Skin epidermis (tissue), 12 donors: ENCODE results near the gene FBLN1.
A peak's percentile ranks its signal among the peaks of the same experiment; 100 is the strongest.
"Not testable (repeated sequence)": the region's sequence is repeated elsewhere in the genome, so short reads cannot be mapped to it uniquely, and the experiment has no call there.

Experiments
- H3K27ac ChIP-seq, 21 experiments: fragments of 200-600 bp; sonication (generic) in 11 of 21; one replicate each; pipeline ENCODE4 v1.5.0; 2020; ENCODE audit warnings: mild to moderate bottlenecking in 3 of 21, inconsistent platforms in 2 of 21, moderate library complexity in 2 of 21
- H3K4me3 ChIP-seq, 7 experiments: fragments of 200-600 bp; sonication (generic) in 2 of 7; one replicate each; pipeline ENCODE4 v1.5.0; 2020; ENCODE audit warnings: inconsistent platforms in 2 of 7, mild to moderate bottlenecking in 2 of 7, moderate library complexity in 1 of 7

FBLN1 gene

DNA sequence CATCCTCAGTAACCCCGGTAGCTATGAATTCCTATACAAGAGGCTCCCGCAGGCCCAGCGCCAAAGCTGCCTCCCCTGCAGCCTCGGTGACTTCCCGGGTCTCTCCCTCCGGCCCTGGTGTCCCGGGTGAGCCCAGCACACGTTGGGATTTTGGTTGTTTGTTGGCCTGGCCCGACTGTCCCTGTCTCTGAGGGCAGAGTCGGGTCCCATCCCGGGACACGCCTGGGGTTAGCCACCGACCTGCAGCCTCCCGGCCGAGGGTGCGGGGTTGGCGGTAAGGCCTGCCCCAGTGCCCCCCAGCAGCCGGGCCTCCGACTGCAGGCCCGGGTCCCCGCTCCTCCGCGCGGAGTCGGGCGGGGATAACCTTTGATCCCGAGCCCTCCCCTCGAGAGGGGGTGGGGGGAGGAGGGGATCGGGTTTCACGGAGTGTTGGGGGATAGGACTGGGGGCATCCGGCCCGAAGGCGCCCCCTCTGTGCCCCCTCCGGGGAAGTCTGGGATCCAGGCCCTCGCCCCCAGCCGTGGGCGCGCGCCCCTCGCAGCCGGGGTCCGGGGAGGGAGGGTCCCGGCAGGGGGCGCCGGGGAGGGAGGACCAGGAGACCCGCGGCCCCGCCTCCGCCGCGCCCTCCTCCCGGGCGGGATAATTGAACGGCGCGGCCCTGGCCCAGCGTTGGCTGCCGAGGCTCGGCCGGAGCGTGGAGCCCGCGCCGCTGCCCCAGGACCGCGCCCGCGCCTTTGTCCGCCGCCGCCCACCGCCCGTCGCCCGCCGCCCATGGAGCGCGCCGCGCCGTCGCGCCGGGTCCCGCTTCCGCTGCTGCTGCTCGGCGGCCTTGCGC is at the start of gene FBLN1:
Gene FBLN1 (plus strand): TSS at position 669 of the 835 bp plus-strand sequence. CDS start 103 bp downstream, at position 772.
- H3K27ac ChIP-seq = peak within 1 kb of the TSS in 20 of 21 experiments; percentile 46 to 86 (median 76)
- peak within 1 kb of the TSS; percentile 44 to 58 (median 52) for H3K4me3 ChIP-seq

DNA sequence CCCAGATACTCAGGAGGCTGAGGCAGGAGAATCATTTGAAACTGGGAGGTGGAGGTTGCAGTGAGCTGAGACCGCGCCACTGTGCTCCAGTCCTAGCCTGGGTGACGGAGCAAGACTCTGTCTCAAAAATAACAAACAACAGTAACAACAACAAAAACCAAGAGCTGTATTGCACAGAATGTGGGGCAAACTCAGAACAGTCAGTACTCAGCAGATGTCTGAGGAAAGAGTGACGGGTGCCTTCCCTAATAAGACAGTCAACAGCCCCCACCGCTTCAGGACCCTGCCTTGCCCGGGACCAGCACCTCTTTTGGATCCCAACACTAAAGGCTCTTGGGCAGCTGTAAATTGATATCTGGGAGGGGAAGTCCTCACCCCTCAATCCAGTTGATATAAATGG is 48.9 kb upstream of the FBLN1 start:
- peak overlapping the region in 17 of 21 experiments; percentile 25 to 85 (median 62) for H3K27ac ChIP-seq
- H3K4me3 ChIP-seq = no peak overlapping the region

DNA sequence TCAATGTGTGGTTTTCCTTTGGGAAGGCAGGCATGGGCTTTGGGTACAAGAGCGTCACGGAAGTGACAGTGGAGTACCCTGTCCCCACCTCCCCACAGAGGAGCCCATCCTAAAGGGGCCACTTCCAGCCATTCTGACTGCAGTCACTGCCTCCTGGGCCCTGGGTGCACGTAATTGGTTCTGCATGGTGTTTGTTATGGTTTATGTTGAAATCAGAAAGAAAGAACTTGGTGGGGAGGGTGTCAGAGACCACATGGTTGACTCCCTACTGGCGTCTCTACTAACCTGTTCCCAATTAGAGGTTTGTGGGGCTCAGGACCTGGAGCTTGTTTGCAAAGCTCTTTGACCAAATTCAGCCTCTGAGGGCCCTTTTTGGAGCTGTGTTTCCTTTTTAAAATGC is 48.4 kb upstream of the FBLN1 start:
- H3K4me3 ChIP-seq = no peak overlapping the region
- H3K27ac ChIP-seq = peak overlapping the region in 14 of 21 experiments; percentile 25 to 85 (median 66)

DNA sequence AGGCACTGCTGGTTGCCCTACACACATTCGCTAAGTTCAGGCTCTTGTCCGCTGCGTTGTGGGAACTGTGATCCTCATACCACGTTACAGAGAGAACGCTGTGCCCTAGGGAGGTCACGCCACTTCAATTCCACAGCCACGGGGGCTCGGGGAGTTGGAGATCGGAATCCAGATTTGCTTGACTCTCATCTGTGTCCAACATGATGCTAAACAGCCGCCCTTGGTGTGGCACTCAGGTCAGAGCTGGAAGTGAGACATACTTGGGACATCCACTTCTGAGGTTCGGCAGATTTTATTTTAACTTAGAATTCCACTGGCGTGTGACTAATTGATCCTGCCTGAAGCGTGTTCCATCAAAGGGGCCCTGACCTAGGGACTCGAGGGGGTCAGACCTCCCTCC is 47.5 kb upstream of the FBLN1 start:
- Histone ChIP-seq H3K4me3 (no peak overlapping the region), H3K27ac (peak overlapping the region in 11 of 21 experiments; percentile 1 to 73 (median 36))

DNA sequence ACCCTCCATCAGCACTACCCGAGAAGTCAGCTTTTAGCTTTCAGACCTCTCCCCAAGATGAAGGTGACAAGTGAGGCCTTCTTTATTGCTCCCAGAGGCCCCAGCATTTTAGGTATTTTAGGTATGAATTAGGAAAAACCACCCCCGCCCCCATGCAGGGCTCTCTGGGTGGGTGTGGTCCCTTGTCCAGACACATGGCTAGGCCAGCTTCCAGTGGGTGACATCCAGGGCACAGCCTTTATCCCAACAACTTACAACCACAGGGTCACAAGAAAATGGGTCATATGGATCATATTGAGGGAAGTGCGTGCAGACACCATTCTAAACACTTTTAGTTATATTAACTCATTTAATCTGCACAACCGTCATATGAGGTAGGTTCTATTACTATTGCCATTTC is 47.1 kb upstream of the FBLN1 start:
- Histone ChIP-seq H3K27ac (peak overlapping the region in 10 of 21 experiments; percentile 6 to 71 (median 33)), H3K4me3 (no peak overlapping the region)

DNA sequence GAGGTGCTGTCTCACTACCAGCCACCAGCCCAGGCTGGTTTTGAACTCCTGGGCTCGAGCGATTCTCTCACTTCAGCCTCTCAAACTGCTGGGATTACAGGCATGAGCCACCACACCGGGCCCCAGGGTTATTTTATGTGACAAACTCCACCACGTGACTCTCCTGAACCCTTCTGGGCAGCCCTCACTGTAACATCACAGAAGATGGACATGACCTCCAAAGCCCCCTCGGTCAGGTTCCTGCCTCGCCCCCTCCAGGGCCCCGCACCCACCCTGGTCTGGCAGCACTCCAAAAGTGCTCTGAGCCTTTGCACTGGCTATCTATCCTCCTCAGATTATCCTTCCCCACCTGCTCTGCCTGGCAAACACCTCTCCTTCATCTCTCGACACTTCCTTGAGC is 45.9 kb upstream of the FBLN1 start:
- Histone ChIP-seq H3K27ac (no peak overlapping the region), H3K4me3 (no peak overlapping the region)

DNA sequence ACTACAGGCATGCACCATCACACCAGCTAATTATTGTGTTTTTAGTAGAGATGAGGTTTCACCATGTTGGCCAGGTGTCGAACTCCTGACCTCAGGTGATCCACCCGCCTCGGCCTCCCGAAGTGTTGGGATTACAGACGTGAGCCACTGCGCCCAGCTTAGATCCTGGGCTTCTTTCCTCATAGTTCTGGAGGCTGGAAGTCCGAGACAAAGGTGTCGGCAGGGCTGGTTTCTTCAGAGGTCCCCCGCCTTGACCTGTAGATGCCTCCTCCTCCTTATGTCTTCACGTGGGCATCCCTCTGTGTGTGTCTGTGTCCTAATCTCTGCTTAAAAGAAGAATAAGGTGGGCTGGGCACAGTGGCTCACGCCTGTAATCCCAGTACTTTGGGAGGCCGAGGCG is 44.2 kb upstream of the FBLN1 start:
- Histone ChIP-seq H3K4me3 (no peak overlapping the region), H3K27ac (peak overlapping the region in 1 of 21 experiments; percentile 67)

DNA sequence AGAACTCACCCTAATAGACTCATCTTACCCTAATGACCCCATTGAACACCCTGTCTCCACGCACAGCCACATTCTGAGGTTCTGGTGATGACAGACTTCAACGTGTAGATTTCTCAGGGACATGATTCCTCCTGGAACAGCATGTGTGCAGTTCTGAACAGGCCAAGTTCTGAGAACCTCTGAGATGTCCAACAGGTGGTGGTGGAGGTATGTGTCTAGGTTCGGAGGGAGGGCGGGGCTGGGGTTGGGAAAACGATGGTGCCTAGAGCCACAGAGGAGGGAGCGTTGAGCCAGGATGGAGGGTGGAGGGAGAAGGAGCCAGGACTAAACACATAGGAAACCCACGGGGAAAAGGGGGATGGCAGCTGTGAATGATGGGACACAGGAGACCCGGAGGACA is 43.4 kb upstream of the FBLN1 start:
- Histone ChIP-seq H3K4me3 (no peak overlapping the region), H3K27ac (peak overlapping the region in 6 of 21 experiments; percentile 22 to 67 (median 58))

- no peak overlapping the region for H3K4me3 ChIP-seq
- H3K27ac ChIP-seq = peak overlapping the region in 10 of 21 experiments; percentile 4 to 69 (median 53)
Measured at GRCh38 chr22:45460288-45461109, 42.2 kb upstream of the FBLN1 start.

- Histone ChIP-seq H3K4me3 (no peak overlapping the region), H3K27ac (peak overlapping the region in 2 of 21 experiments; percentile 11 to 26)
Measured at GRCh38 chr22:45462034-45462655, 40.5 kb upstream of the FBLN1 start.

GRCh38 chr22:45463691-45464090 is 39.0 kb upstream of the FBLN1 start:
- not testable (repeated sequence) for H3K27ac ChIP-seq

GRCh38 chr22:45465633-45466032 is 37.0 kb upstream of the FBLN1 start:
- Histone ChIP-seq H3K4me3 (no peak overlapping the region), H3K27ac (no peak overlapping the region)

More at GRCh38 chr22:45463691-45464090, 39.0 kb upstream of the FBLN1 start:
- H3K4me3 ChIP-seq = not testable (repeated sequence)

DNA sequence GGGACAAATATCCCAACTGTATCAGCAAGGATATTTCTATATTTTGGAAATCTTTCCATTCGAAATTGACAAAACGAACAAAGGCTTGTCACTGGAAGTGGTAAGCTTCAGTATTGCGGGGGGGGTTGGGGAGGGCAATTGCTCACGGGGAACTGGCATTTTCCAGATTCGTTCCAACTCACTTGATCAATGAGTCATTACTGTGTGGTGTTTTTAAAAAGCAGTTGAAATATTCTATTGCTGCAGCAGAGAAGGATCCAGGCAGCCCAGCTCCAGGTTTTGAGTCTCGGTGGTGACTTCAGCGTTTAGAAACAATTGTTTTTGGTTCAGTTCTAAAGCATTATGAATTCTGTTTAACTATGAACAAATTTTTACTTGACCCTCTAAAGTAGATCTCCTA is 33.8 kb upstream of the FBLN1 start:
- peak overlapping the region in 14 of 21 experiments; percentile 6 to 88 (median 53) for H3K27ac ChIP-seq
- H3K4me3 ChIP-seq = no peak overlapping the region

GRCh38 chr22:45469281-45470073 is 33.2 kb upstream of the FBLN1 start:
- H3K27ac ChIP-seq = peak overlapping the region in 20 of 21 experiments; percentile 0 to 88 (median 55)

DNA sequence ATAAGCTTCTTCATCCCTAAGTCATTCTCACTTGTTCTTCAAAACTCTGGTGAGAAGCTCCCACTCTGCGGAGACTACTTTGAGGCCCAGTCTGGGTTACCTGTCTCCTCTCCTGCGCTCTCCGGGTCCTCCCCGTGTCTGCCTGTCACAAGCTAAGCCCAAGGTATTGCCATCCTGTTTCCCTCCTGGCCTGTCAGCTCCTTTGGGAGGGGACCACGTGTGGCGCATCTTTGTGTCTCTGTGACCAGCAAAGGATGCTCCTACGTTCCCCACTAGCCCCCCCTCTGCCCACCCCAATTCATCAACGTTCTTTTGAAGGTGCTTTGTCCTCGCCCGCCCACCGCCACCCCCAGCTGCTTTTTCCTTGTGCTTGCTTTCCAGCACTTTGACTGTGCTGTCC is 31.8 kb upstream of the FBLN1 start:
- H3K4me3 ChIP-seq = no peak overlapping the region
- peak overlapping the region in 9 of 21 experiments; percentile 2 to 88 (median 58) for H3K27ac ChIP-seq

More at GRCh38 chr22:45469281-45470073, 33.2 kb upstream of the FBLN1 start:
- no peak overlapping the region for H3K4me3 ChIP-seq

DNA sequence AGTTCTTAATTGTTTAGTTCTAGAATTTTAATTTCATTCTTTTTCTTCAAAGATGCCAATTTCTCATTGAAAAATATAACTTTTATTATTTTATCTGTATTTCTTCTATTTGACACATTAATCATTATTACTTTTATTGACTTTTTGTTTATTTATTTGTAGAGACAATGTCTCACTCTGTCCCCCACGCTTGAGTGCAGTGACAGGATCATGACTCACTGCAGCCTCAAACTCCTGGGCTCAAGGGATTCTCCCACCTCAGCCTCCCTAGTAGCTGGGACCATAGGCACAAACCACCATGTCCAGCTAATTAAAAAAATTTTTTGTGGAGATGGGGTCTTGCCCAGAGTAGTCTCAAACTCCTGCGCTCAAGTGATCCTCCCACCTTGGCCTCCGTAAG is 30.3 kb upstream of the FBLN1 start:
- Histone ChIP-seq H3K4me3 (no peak overlapping the region), H3K27ac (peak overlapping the region in 2 of 21 experiments; percentile 1 to 88)

GRCh38 chr22:45473626-45474237 is 29.0 kb upstream of the FBLN1 start:
- H3K27ac ChIP-seq = peak overlapping the region in 5 of 21 experiments; percentile 5 to 88 (median 34)

DNA sequence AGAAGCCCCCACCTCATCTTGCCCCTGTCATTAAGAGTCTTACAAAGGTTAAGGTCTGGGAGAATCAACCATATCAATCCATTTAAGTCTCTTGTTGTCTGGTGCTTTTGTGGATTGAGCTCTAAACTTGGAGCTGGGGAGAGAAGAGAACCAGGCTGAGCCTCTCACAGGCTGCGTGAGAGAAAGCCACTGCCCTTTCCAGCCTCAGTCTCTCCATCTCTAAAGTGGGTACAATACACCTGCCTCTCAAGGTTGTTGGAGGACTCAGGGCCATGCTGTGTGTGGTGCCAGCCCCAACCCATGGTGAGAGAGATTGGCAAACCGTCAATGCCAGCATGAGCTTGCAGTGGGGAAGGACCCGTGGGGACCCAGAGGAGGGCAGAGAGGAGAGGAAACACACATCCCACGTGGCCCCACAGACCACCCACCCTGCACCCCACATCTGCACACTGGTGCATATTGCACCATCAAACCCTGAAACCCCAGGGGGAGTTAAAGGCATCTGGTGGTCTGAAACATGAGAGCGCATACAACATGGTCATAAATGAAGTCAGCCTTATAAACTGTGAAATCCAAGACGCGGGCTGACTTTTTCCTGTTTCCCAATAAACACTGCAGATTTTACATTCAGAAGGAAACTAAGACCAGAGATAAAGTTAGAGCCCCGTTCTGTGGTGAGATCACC is 27.5 kb upstream of the FBLN1 start:
- peak overlapping the region in 3 of 21 experiments; percentile 10 to 21 (median 10) for H3K27ac ChIP-seq

More at GRCh38 chr22:45473626-45474237, 29.0 kb upstream of the FBLN1 start:
- H3K4me3 ChIP-seq = no peak overlapping the region

More for the DNA sequence above, 27.5 kb upstream of the FBLN1 start:
- H3K4me3 ChIP-seq = no peak overlapping the region
